ENCODE data around the gene ATP13A4.

- TF ChIP-seq CTCF (IDR thresholded peaks at IDR 0.05) = no peak
- TF ChIP-seq POLR2A (IDR thresholded peaks at IDR 0.05) = no peak
- TF ChIP-seq POLR2AphosphoS5 (IDR thresholded peaks at IDR 0.05) = no peak
- no peak for TF ChIP-seq EP300 (IDR thresholded peaks at IDR 0.05)
Measured at GRCh38 chr3:193457526-193457925, 97.2 kb downstream of the ATP13A4 start.
